HEK293T (cell line): Measurements from ENCODE around the gene PLPP4.

Experiments used
- CTCF ChIA-PET: fragments of 350-600 bp; formaldehyde crosslinking; extraction: SDS; loops from one replicate; lab custom pipeline; 2021; ENCODE audit warnings: antibody characterized with exemption, inconsistent platforms; lab: Yijun Ruan, JAX
- POLR2A ChIA-PET: fragments of 350-600 bp; formaldehyde crosslinking; extraction: SDS; loops from one replicate; lab custom pipeline; 2020; ENCODE audit warnings: antibody characterized with exemption, inconsistent platforms; lab: Yijun Ruan, JAX
- DNase-seq: peaks from one replicate; pipeline ENCODE4 v3.0.0; 2012; ENCODE audit warnings: mixed read lengths; ENCODE audit errors: extremely low spot score
- ARNT ChIP-seq: fragments of 450-650 bp; IDR thresholded peaks from 2 replicates; pipeline ENCODE4 v1.6.1; 2017; ENCODE audit warnings: mild to moderate bottlenecking
- BHLHE40 ChIP-seq: fragments of 450-650 bp; IDR thresholded peaks from 2 replicates; pipeline ENCODE4 v1.6.1; 2016; ENCODE audit warnings: mild to moderate bottlenecking, moderate library complexity, borderline replicate concordance
- CTBP1 ChIP-seq: fragments of 450-650 bp; IDR thresholded peaks from 2 replicates; pipeline ENCODE4 v1.6.1; 2016; ENCODE audit warnings: borderline replicate concordance
- ELF4 ChIP-seq: fragments of 450-650 bp; IDR thresholded peaks from 2 replicates; pipeline ENCODE4 v1.6.1; 2017; ENCODE audit warnings: antibody characterized with exemption
- FOXA1 ChIP-seq: fragments of 450-650 bp; IDR thresholded peaks from 2 replicates; pipeline ENCODE4 v1.6.1; 2016; ENCODE audit warnings: mild to moderate bottlenecking
- FOXK2 ChIP-seq: fragments of 450-650 bp; IDR thresholded peaks from 2 replicates; pipeline ENCODE4 v1.6.1; 2016; ENCODE audit warnings: mild to moderate bottlenecking
- FOXM1 ChIP-seq: fragments of 450-650 bp; IDR thresholded peaks from 2 replicates; pipeline ENCODE4 v1.6.1; 2017; ENCODE audit warnings: mild to moderate bottlenecking, borderline replicate concordance
- HDGF ChIP-seq: fragments of 450-650 bp; IDR thresholded peaks from 2 replicates; pipeline ENCODE4 v1.6.1; 2017; ENCODE audit warnings: antibody characterized with exemption, borderline replicate concordance
- L3MBTL2 ChIP-seq: fragments of 450-650 bp; conservative IDR thresholded peaks from 2 replicates; pipeline ENCODE4 v1.6.1; 2016; ENCODE audit warnings: mild to moderate bottlenecking
- LEF1 ChIP-seq: fragments of 450-650 bp; IDR thresholded peaks from 2 replicates; pipeline ENCODE4 v1.6.1; 2017; ENCODE audit warnings: mild to moderate bottlenecking, borderline replicate concordance
- NFRKB ChIP-seq: fragments of 450-650 bp; IDR thresholded peaks from 2 replicates; pipeline ENCODE4 v1.6.1; 2016; ENCODE audit warnings: mild to moderate bottlenecking, moderate library complexity
- SP1 ChIP-seq: fragments of 450-650 bp; IDR thresholded peaks from 2 replicates; pipeline ENCODE4 v1.6.1; 2017
- SUZ12 ChIP-seq: fragments of 450-650 bp; IDR thresholded peaks from 2 replicates; pipeline ENCODE4 v1.6.1; 2016; ENCODE audit warnings: mild to moderate bottlenecking
- TARDBP ChIP-seq: fragments of 450-650 bp; IDR thresholded peaks from 2 replicates; pipeline ENCODE4 v1.6.1; 2016
- ZNF384 ChIP-seq: fragments of 450-650 bp; IDR thresholded peaks from 2 replicates; pipeline ENCODE4 v1.6.1; 2016
- TF ChIP-seq, protein P1 (sequence below): fragments of 450-650 bp; IDR thresholded peaks from 2 replicates; pipeline ENCODE4 v1.6.1; 2016

Gene PLPP4

DNA sequence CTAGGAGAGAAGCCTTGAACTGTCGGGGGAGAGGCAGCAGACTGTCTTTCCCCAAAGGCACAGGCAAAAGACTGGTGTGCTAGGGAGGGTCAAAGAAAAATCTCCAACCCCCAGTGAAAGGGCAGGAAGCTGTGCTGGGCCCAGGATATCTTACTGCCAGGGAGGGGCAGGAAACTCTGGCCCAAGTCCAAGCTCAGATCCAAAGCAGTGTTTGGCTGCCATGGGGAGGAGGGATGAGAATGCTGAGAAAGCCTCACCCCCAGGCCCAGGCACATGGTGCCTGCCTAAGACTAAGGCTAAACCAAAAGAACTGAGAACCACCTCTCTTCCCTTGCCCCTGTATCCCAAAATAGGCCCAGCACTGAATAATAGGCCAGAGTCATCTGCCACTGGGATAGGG lies 171.2 kb downstream of the PLPP4 start:
- ChIA-PET CTCF (no interaction called here), POLR2A (no interaction called here)
- TF ChIP-seq BHLHE40, result no peak
- no peak for TF ChIP-seq FOXK2
- no peak for TF ChIP-seq SP1
- no peak for TF ChIP-seq HDGF
- TF ChIP-seq, protein P1, sequence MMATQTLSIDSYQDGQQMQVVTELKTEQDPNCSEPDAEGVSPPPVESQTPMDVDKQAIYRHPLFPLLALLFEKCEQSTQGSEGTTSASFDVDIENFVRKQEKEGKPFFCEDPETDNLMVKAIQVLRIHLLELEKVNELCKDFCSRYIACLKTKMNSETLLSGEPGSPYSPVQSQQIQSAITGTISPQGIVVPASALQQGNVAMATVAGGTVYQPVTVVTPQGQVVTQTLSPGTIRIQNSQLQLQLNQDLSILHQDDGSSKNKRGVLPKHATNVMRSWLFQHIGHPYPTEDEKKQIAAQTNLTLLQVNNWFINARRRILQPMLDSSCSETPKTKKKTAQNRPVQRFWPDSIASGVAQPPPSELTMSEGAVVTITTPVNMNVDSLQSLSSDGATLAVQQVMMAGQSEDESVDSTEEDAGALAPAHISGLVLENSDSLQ, result no peak
- TF ChIP-seq TARDBP, result no peak
- no peak for TF ChIP-seq LEF1
- no peak for TF ChIP-seq ARNT
- no peak for TF ChIP-seq NFRKB
- no peak for TF ChIP-seq SUZ12
- no peak for TF ChIP-seq CTBP1
- TF ChIP-seq L3MBTL2, result no peak
- TF ChIP-seq FOXA1, result no peak
- no peak for TF ChIP-seq FOXM1
- no peak for TF ChIP-seq ELF4
- DNase-seq, result no peak

DNA sequence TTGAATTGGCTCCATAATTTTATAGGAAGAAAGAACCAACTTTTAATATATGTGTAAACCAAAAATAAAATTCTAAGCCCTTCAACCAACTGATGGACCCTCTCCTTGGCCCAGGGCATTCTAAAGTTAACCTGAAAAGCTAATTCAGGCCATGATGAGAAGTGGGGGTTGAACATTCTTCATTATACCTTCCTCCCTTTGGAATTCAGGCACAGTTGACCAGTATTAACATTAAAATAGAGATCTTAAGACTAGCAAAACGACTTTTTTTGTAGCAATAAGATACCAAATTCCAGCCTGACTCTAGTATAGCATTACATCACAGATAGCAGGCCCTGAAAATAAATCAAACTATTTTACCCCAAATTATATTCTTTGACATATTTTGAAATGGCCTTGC lies 173.2 kb downstream of the PLPP4 start:
- TF ChIP-seq FOXK2 (no peak), BHLHE40 (no peak), HDGF (no peak), SUZ12 (no peak), ELF4 (no peak), SP1 (no peak)
- POLR2A ChIA-PET, result no interaction called here
- DNase-seq, result no peak
- CTCF ChIA-PET, result interaction anchor here (0.6 kb wide), 1 partner anchor 41 kb away, joined by 5 read pairs; no protein-coding TSS in a partner anchor

DNA sequence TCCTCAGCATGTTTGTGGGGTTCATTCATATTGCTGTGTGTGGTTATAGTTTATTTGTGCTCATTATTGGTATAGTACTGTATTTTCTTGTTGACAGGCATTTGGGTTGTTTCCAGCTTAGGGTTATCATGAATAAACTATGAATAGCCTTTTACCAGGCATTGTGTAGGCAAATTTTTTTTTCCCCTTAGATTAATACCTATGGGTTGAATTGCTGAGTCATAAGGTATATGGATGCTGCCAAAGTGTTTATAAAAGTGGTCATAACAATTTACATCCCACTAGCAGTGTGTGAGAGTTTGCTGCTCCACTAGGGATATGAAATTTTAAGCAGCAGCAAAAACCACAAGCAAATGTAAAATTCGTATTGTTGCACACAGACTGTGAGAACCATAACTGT lies 175.0 kb downstream of the PLPP4 start:
- DNase-seq, result no peak
- no peak for TF ChIP-seq ARNT
- TF ChIP-seq ZNF384, result no peak
- no peak for TF ChIP-seq FOXM1
- TF ChIP-seq HDGF, result no peak
- CTCF ChIA-PET, result interaction anchor here (0.6 kb wide), 1 partner anchor 893 kb away, joined by 3 read pairs; no protein-coding TSS in a partner anchor
- POLR2A ChIA-PET, result no interaction called here

DNA sequence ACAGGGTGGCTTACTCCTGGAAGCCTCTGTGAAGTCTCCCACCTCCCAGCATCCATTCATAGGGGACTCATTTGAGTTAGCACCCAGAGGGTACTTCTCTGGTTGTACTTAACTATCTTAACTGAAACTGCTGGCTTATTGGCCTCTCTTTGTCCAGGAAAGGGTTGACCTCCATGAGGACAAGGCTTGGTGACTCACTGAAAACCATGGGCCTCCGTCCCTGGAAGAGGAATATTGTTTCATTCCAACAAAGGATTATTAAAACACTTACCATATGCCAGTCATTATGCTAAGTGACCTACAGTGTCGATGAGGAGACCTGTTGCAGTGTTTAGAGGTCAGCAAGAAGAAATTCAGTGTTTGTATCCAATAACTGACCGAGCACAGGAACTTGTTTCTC lies 175.9 kb downstream of the PLPP4 start:
- ChIA-PET POLR2A (no interaction called here), CTCF (no interaction called here)
- DNase-seq, result no peak
- TF ChIP-seq ELF4 (no peak), FOXK2 (no peak), FOXA1 (no peak), TARDBP (no peak), CTBP1 (no peak), L3MBTL2 (no peak), ARNT (no peak), ZNF384 (no peak), SP1 (no peak), FOXM1 (no peak), LEF1 (no peak), SUZ12 (no peak), HDGF (no peak), NFRKB (no peak)
- TF ChIP-seq, protein P1, result no peak

DNA sequence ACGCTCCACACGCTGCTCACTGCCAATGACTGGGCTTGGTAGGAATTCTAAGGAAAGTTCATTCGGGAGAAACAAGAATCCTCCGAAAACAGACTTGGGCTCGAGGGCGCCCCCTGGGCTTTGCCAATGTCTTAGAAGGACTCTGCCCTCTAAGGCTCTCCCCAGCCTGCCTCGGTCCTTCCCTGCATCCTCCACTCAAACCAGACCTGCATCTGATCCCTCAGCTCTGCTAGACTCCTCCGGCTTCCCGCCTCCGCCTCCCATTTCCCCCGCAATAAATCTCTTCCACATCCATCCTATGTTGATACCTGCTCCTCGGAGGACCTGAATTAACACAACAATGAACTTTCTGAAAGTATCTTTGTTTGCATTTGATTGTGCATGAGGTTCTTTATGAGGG lies 177.6 kb downstream of the PLPP4 start:
- ChIA-PET CTCF (interaction anchor here (1.2 kb wide), 1 partner anchor 211 kb away, joined by 3 read pairs; no protein-coding TSS in a partner anchor), POLR2A (no interaction called here)
- DNase-seq, result peak; percentile 44

More for the DNA sequence above, 177.6 kb downstream of the PLPP4 start:
- TF ChIP-seq BHLHE40, result no peak
- TF ChIP-seq, protein P1, result no peak
- no peak for TF ChIP-seq TARDBP
- no peak for TF ChIP-seq L3MBTL2
- no peak for TF ChIP-seq SUZ12
- TF ChIP-seq CTBP1, result no peak
- TF ChIP-seq FOXM1, result no peak
- TF ChIP-seq FOXK2, result no peak
- TF ChIP-seq ARNT, result no peak
- TF ChIP-seq LEF1, result no peak
- no peak for TF ChIP-seq FOXA1
- TF ChIP-seq ELF4, result no peak
- no peak for TF ChIP-seq HDGF
- TF ChIP-seq ZNF384, result no peak
- TF ChIP-seq NFRKB, result no peak
- TF ChIP-seq SP1, result no peak
